ENCODE results near the gene XRCC3. TPM values are rescaled to one million over a fixed set of nuclear protein-coding genes. Genes with fewer than 3 reads are reported as not detected.
A peak's percentile ranks its signal among the peaks of the same experiment; 100 is the strongest.

Gene XRCC3
- total RNA-seq, 1 donor from 2014 or later, result 5.6 TPM

- Histone ChIP-seq H3K4me1 (peaks cover 19% of the 10 kb centered on the region), H3K4me3 (no peak overlapping the region), H3K27me3 (no peaks in the 10 kb centered on the region), H3K36me3 (peaks cover 37% of the 10 kb centered on the region), H3K27ac (peak overlapping the region; percentile 81), H3K9me3 (no peaks in the 10 kb centered on the region)
- no peak for TF ChIP-seq CTCF (IDR thresholded peaks at IDR 0.05)
- intact Hi-C loops (cut with DNase I), result no loop called here
- ATAC-seq (peak; percentile 84), DNase-seq (peak; percentile 92)
Measured at GRCh38 chr14:103705118-103705503, 10.1 kb downstream of the XRCC3 start.

GRCh38 chr14:103704708-103705107 is 10.5 kb downstream of the XRCC3 start:
- H3K4me3 ChIP-seq, result no peak overlapping the region
- peaks cover 41% of the 10 kb centered on the region for H3K36me3 ChIP-seq
- no peak for TF ChIP-seq CTCF (IDR thresholded peaks at IDR 0.05)
- peak overlapping the region; percentile 81 for H3K27ac ChIP-seq
- intact Hi-C loops (cut with DNase I), result no loop called here
- no peaks in the 10 kb centered on the region for H3K27me3 ChIP-seq
- ATAC-seq, result no peak
- H3K4me1 ChIP-seq, result peaks cover 19% of the 10 kb centered on the region
- DNase-seq, result no peak
- H3K9me3 ChIP-seq, result no peaks in the 10 kb centered on the region

- Histone ChIP-seq H3K27me3 (no peaks in the 10 kb centered on the region), H3K27ac (peak overlapping the region; percentile 81), H3K4me1 (peaks cover 19% of the 10 kb centered on the region), H3K9me3 (no peaks in the 10 kb centered on the region), H3K36me3 (peaks cover 50% of the 10 kb centered on the region), H3K4me3 (no peak overlapping the region)
- no peak for TF ChIP-seq CTCF (IDR thresholded peaks at IDR 0.05)
- no peak for ATAC-seq
- no peak for DNase-seq
- intact Hi-C loops (cut with DNase I), result no loop called here
Measured at GRCh38 chr14:103703433-103704385, 11.5 kb downstream of the XRCC3 start.

- H3K9me3 ChIP-seq, result no peaks in the 10 kb centered on the region
- no peaks in the 10 kb centered on the region for H3K27me3 ChIP-seq
- intact Hi-C loops (cut with DNase I), result no loop called here
- no peak overlapping the region for H3K27ac ChIP-seq
- TF ChIP-seq CTCF (IDR thresholded peaks at IDR 0.05), result no peak
- H3K4me1 ChIP-seq, result peaks cover 21% of the 10 kb centered on the region
- DNase-seq, result no peak
- ATAC-seq, result no peak
- no peak overlapping the region for H3K4me3 ChIP-seq
- H3K36me3 ChIP-seq, result peaks cover 60% of the 10 kb centered on the region
Measured at GRCh38 chr14:103702497-103703432, 12.5 kb downstream of the XRCC3 start.

GRCh38 chr14:103702095-103702494 is 13.2 kb downstream of the XRCC3 start:
- no peak overlapping the region for H3K4me3 ChIP-seq
- peaks cover 65% of the 10 kb centered on the region for H3K36me3 ChIP-seq
- H3K27ac ChIP-seq, result no peak overlapping the region
- H3K4me1 ChIP-seq, result peaks cover 28% of the 10 kb centered on the region
- ATAC-seq (no peak), DNase-seq (no peak)
- no peaks in the 10 kb centered on the region for H3K9me3 ChIP-seq
- intact Hi-C loops (cut with DNase I), result no loop called here
- TF ChIP-seq CTCF (IDR thresholded peaks at IDR 0.05), result no peak
- H3K27me3 ChIP-seq, result no peaks in the 10 kb centered on the region
